ENCODE data around the gene GAA.
A peak's percentile ranks its signal among the peaks of the same experiment; 100 is the strongest.

GAA gene

DNA sequence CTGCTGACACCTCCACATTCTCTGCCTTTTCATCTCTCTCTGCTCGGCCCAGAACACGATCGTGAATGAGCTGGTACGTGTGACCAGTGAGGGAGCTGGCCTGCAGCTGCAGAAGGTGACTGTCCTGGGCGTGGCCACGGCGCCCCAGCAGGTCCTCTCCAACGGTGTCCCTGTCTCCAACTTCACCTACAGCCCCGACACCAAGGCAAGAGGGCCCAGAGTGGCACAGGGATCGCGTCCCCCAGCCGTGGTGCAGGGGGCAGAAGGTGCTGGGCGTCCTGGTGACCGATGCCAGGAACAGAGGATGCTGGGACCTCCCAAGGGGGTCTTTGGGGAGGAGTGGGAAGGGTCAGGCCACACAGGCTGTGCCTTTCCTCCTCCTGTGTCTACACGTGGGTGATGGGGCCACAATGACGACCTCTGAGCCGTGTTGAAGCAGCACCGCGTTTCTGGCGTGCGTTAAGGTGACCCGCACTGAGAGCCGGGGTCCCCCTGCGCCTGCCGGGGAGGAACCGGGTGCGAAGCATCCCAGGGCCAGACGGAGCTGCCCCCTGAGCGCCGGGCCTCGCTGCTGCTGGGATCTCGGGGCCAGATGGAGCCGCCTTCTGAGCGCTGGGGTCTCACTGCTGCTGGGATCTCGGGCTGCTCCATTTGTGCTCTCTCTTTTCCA lies 17.4 kb downstream of the GAA start:
- DNase-seq: no peak

DNA sequence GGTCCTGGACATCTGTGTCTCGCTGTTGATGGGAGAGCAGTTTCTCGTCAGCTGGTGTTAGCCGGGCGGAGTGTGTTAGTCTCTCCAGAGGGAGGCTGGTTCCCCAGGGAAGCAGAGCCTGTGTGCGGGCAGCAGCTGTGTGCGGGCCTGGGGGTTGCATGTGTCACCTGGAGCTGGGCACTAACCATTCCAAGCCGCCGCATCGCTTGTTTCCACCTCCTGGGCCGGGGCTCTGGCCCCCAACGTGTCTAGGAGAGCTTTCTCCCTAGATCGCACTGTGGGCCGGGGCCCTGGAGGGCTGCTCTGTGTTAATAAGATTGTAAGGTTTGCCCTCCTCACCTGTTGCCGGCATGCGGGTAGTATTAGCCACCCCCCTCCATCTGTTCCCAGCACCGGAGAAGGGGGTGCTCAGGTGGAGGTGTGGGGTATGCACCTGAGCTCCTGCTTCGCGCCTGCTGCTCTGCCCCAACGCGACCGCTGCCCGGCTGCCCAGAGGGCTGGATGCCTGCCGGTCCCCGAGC lies 17.9 kb downstream of the GAA start:
- peak; percentile 78 for DNase-seq

DNA sequence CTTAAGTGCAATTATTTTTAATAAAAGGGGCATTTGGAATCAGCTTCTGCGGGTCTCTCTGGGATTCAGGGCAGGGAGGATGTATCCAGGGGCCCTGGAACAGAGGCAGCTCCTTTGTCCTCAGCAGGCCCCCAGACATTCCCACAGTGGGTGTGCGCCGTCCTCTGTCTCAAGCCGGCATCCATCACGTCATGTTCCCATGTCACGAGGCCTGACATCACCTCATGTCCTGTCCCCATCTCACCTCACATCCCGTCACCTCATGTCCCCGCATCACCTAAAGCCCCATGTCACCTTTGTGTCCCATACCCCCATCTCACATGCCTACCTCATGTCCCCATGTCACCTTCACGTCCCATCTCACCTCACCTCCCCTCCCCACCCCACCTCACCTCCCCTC lies 18.5 kb downstream of the GAA start:
- no peak for DNase-seq

GRCh38 chr17:80122026-80122575 lies 20.7 kb downstream of the GAA start:
- DNase-seq: no peak

- DNase-seq: no peak
Observed at GRCh38 chr17:80122926-80123505, 21.6 kb downstream of the GAA start.

- DNase-seq: no peak
Observed at GRCh38 chr17:80123791-80124190, 22.4 kb downstream of the GAA start.

GRCh38 chr17:80124351-80124981 lies 23.1 kb downstream of the GAA start:
- peak; percentile 22 for DNase-seq

DNA sequence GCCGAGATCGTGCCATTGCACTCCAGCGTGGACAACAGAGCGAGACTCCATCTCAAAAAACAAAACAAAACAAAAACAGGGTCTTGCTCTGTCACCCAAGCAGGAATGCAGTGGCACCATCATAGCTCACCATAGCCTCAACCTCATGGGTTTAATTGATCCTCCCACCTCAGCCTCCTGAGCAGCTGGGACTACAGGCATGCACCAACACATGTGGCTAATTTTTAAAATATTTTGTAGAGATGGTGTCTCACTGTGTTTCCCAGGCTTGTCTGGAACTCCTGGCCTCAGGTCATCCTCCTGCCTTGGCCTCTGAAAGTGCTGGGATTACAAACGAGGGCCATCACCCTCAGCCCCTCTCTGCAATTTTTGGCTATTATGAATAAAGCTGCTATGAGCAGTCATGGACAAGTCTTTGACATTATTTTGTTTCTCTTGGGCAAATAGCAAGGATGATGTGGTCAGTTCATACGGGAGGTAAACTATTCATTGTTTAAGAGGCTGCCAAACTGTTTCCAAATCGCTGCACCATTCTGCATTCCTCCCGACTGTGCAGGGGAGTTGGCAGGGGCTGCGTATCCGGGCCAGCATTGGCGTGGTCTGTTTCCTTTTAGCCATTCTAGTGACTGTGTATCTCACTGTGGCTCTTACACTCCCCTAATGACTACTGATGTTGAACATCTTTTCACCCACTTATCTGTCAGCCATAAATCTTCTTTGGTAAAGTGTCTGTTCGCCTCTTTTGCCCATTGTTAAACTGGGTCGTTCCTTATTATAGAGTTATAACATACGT lies 24.5 kb downstream of the GAA start:
- no peak for DNase-seq

- DNase-seq: no peak
Observed at GRCh38 chr17:80126449-80126715, 25.0 kb downstream of the GAA start.

GRCh38 chr17:80129006-80129565 lies 27.7 kb downstream of the GAA start:
- DNase-seq: no peak

- DNase-seq: no peak
Observed at GRCh38 chr17:80130992-80131391, 29.6 kb downstream of the GAA start.

DNA sequence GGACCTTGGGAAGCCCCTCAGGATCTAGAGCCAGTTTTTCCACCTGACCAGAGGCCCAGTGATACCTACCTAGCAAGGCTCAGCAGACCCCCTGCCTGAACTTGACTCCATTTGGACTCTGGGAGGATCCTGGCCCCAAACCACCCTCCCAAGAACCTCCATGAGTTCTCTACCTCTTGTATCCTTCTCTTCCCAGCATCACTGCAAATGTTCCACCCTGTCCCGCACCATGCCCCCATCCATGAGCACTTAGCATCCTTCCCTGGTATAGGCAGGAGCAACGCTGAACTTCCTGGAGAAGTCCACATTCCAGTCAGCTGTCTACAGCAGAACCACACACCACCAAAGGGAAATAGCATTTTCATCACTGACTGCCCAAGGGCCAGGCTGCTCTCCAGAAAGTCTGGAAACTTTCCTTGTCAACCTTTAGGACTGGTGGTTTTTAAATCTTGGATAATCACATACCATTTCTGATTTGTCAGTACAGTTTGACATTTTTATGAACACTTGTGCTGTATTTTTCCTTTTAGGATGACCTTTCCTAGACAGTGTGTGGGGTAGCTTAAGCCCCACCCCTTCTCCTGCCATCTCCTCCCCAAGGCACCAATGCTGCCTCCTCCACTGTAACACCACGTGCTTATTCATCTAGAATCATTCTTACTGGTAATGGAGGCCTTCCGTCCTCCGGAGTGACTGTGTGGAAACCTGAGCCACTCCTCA lies 31.7 kb downstream of the GAA start:
- no peak for DNase-seq

- no peak for DNase-seq
Observed at GRCh38 chr17:80133626-80133970, 32.2 kb downstream of the GAA start.

DNA sequence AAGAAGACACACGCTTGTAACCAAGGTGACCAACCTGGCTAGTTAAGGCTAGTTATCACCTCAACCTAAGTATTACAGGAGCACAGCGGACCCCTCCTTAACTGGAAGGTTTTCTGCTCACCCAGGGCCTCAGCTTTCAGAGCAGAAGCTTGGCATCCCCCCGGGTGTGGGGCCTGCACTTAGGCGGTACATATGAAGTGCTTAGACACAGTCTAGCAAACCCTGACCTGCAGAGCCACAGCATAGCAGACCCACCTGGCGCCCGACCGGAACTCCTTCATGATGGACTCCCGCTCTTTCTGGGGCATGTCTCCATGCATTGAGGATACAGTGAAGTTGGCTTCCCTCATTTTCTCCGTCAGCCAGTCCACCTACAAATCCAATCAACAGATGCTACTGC lies 35.8 kb downstream of the GAA start:
- DNase-seq: no peak

DNA sequence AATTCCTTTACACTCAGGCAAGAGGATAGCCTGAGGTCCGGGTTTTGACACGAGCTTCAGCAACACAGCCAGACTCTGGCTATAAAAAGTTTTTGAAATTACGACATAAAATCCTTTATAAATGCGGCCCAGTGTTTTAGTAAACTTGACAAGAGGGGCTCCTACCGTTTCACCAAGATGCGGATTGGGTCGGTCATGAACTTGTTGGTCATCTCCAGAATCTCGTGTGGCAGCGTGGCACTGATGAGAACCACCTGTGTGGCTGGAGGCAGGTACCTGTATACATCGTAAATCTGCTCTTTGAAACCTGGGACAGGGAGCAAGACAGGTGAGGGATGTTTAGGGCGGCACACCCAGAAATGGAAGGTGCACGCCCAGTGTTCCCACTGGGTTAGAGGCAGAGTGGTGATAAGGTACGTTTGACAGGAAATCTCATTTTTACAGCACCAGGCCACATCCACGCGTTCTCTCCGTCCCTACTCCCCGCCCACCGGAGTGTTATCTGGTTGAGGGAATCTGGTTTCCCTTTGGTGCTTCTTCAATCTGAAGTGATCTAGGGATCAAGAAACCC lies 37.6 kb downstream of the GAA start:
- DNase-seq: no peak

- no peak for DNase-seq
Observed at GRCh38 chr17:80141463-80142165, 40.2 kb downstream of the GAA start.

DNA sequence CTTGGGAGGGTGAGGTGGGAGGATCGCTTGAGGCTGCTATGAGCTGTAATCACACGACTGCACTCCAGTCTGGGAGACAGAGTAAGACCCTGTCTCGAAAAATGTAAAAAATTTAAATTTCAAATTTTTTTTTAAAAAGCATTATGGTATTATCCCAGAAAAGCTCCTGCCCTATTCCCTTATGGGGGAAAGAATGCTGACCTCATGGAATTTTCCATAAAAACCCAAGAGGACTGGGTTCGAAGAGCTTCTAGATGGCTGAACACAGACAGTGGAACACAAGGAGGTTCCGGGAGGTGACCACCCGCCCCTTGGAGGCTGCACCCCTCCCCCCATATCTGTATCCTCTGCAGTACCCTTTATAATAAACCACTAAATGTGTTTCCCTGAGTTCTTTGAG lies 41.5 kb downstream of the GAA start:
- DNase-seq: no peak

- no peak for DNase-seq
Observed at GRCh38 chr17:80145076-80146075, 44.0 kb downstream of the GAA start.

- DNase-seq: peak; percentile 12
Observed at GRCh38 chr17:80146121-80147034, 45.0 kb downstream of the GAA start.

Data from NCI-H1694 treated with DMSO at 0.1 percent for 48 hours (cell line).